ENCODE results near the gene SASH3. TPM values are rescaled to one million over a fixed set of nuclear protein-coding genes. Genes with fewer than 3 reads are reported as not detected.

Gene SASH3
- total and polyA plus RNA-seq, 4 donors = 12.0 to 90.1 (median 32.6) TPM

DNA sequence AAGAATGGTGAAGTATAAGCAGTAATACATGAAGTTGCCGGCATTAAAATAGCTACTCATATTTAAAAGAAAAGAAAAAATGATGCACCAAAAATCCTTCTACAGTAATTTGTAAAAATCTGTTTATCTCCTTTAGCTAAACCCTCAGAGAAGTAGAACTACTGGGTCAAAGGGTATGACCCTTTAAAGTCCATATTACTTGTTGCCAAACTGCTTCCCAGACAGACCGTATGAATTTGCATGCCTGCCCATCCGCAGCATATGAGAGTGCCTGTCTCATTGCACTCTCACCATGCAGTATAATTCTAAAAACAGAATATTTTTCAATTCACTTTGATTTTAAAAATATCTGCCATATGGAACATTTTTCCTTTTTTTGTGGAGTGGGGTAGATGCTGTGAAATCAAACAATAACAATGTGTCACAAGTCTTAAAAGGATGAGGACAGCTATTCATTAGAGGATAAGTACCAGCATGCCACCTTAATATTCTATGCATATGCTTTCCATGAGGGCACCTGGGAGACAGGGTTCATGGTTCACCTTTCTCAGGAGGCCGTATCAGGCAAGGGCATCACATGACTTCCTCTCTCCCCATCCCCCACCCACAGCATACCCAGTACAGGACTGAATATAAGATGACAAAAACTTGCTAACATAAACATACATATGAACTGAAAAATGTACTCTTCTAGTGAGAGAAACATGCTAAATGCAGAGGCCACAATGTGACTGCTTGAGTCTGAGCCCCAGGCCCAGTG, 46.2 kb downstream of the SASH3 start:
- Histone ChIP-seq H3K27me3 (ENCODE audit: control insufficient read depth in 3 of 3, insufficient read depth in 3 of 3, low read length in 2 of 3) (no peaks in the 10 kb centered on the region), H3K9me3 (ENCODE audit: control insufficient read depth in 4 of 4, insufficient read depth in 3 of 4, low read length in 3 of 4) (no peaks in the 10 kb centered on the region), H3K9ac (ENCODE audit: insufficient read depth in 1 of 2, low read length in 2 of 2) (no peak overlapping the region), H3K27ac (ENCODE audit: low read depth in 1 of 2, low read length in 1 of 2) (no peak overlapping the region), H3K36me3 (ENCODE audit: control insufficient read depth in 4 of 4, insufficient read depth in 4 of 4, low read length in 4 of 4) (peaks cover 0 to 8% (median 3%) of the 10 kb centered on the region in 4 donors), H3K4me3 (no peak overlapping the region), H3K4me1 (ENCODE audit: control insufficient read depth in 5 of 5, insufficient read depth in 5 of 5, low read length in 5 of 5) (no peaks in the 10 kb centered on the region)
- ATAC-seq (ENCODE audit: insufficient read depth, low FRiP score) (no peak), DNase-seq (no peak)
- TF ChIP-seq, protein P1, sequence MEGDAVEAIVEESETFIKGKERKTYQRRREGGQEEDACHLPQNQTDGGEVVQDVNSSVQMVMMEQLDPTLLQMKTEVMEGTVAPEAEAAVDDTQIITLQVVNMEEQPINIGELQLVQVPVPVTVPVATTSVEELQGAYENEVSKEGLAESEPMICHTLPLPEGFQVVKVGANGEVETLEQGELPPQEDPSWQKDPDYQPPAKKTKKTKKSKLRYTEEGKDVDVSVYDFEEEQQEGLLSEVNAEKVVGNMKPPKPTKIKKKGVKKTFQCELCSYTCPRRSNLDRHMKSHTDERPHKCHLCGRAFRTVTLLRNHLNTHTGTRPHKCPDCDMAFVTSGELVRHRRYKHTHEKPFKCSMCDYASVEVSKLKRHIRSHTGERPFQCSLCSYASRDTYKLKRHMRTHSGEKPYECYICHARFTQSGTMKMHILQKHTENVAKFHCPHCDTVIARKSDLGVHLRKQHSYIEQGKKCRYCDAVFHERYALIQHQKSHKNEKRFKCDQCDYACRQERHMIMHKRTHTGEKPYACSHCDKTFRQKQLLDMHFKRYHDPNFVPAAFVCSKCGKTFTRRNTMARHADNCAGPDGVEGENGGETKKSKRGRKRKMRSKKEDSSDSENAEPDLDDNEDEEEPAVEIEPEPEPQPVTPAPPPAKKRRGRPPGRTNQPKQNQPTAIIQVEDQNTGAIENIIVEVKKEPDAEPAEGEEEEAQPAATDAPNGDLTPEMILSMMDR (IDR thresholded peaks at IDR 0.05; ENCODE audit: control extremely low read depth, extremely low read depth) = no peak
- 62 to 64% methylated on average over 4 of the region's 4 CpGs for WGBS, 2 donors

DNA sequence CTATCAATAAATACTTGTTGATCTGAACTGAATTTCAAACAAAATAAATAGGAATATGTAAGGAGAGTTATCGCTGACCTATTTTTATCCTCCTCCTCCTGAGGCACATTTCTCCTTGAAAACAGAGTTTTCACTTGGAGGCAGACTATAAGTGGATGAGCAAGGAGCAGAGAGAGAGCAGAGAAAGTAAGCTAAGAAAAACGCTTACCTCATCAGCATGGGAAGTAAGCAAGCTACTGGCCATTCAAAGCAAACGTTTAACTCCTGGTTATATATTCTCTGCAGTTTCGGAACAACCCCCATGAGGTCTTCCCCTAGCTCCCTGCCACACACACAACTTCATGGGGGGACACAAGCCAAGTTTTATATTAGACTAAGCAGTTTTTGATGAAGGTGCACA, 50.7 kb downstream of the SASH3 start:
- WGBS, 2 donors = 41 to 57% methylated on average over 4 of the region's 4 CpGs
- H3K9me3 ChIP-seq (ENCODE audit: control insufficient read depth in 4 of 4, insufficient read depth in 3 of 4, low read length in 3 of 4) = no peaks in the 10 kb centered on the region
- peaks cover 0 to 8% (median 3%) of the 10 kb centered on the region in 4 donors for H3K36me3 ChIP-seq (ENCODE audit: control insufficient read depth in 4 of 4, insufficient read depth in 4 of 4, low read length in 4 of 4)
- no peak overlapping the region for H3K27ac ChIP-seq (ENCODE audit: low read depth in 1 of 2, low read length in 1 of 2)
- H3K4me3 ChIP-seq = no peak overlapping the region
- H3K4me1 ChIP-seq (ENCODE audit: control insufficient read depth in 5 of 5, insufficient read depth in 5 of 5, low read length in 5 of 5) = no peaks in the 10 kb centered on the region
- no peak for DNase-seq
- no peak overlapping the region for H3K9ac ChIP-seq (ENCODE audit: insufficient read depth in 1 of 2, low read length in 2 of 2)
- TF ChIP-seq, protein P1 (IDR thresholded peaks at IDR 0.05; ENCODE audit: control extremely low read depth, extremely low read depth) = no peak
- ATAC-seq (ENCODE audit: insufficient read depth, low FRiP score) = no peak
- no peaks in the 10 kb centered on the region for H3K27me3 ChIP-seq (ENCODE audit: control insufficient read depth in 3 of 3, insufficient read depth in 3 of 3, low read length in 2 of 3)

DNA sequence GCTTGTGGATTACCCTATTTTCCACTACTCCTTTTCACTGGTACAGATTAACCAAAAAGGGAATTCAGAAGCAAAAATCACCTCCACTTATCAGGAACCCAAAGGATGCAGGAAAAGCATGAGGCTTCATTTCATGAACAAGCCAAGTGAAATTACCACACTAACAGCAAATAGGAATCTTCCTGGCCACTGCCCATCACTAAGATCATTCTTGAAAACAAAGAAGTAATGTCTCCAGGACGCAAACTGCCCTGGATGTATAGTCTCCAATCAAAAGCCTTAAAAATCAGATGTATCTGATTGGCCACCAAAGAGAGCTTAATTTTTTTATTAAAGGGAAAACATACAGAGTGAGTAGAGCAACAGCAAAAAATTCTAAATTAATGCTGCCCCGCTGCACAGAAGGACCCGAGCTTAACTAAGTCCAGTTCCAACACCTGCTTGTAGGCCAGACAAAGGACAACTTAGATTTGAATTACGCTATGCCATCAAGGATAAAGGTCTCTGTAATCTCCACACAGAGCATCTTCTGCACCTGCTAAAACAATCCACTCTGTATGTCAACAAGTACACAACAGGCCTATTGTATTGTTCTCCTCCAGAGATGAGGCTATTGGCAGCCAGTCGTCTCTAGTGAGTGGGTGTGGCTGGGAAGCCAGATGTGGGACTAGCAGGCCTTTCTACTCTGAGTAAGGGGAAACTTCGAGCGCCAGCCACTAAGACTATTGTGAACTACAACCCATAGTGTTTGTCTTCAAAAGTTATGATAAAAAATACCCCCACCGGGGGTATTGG, 51.5 kb downstream of the SASH3 start:
- no peak overlapping the region for H3K27ac ChIP-seq (ENCODE audit: low read depth in 1 of 2, low read length in 1 of 2)
- DNase-seq = no peak
- H3K36me3 ChIP-seq (ENCODE audit: control insufficient read depth in 4 of 4, insufficient read depth in 4 of 4, low read length in 4 of 4) = peaks cover 0 to 2% (median 1%) of the 10 kb centered on the region in 4 donors
- no peak for ATAC-seq (ENCODE audit: insufficient read depth, low FRiP score)
- no peaks in the 10 kb centered on the region for H3K9me3 ChIP-seq (ENCODE audit: control insufficient read depth in 4 of 4, insufficient read depth in 3 of 4, low read length in 3 of 4)
- 80 to 86% methylated on average over 8 of the region's 8 CpGs for WGBS, 2 donors
- no peak overlapping the region for H3K9ac ChIP-seq (ENCODE audit: insufficient read depth in 1 of 2, low read length in 2 of 2)
- TF ChIP-seq, protein P1 (IDR thresholded peaks at IDR 0.05; ENCODE audit: control extremely low read depth, extremely low read depth) = no peak
- H3K27me3 ChIP-seq (ENCODE audit: control insufficient read depth in 3 of 3, insufficient read depth in 3 of 3, low read length in 2 of 3) = no peaks in the 10 kb centered on the region
- H3K4me3 ChIP-seq = no peak overlapping the region
- no peaks in the 10 kb centered on the region for H3K4me1 ChIP-seq (ENCODE audit: control insufficient read depth in 5 of 5, insufficient read depth in 5 of 5, low read length in 5 of 5)
